ENCODE data around the gene CACNA1I. TPM values are rescaled to one million over a fixed set of nuclear protein-coding genes. Genes with fewer than 3 reads are reported as not detected.
A peak's percentile ranks its signal among the peaks of the same experiment; 100 is the strongest.

CACNA1I gene
- total and polyA plus RNA-seq, 2 experiments from 2014 or later = 0.17 to 0.21 TPM

GRCh38 chr22:39528681-39529486, 41.7 kb upstream of the CACNA1I start:
- DNase-seq (ENCODE audit: low spot score) = peak; percentile 96
- peaks cover 31% of the 10 kb centered on the region for H3K4me1 ChIP-seq (ENCODE audit: insufficient read depth)
- no peaks in the 10 kb centered on the region for H3K9me2 ChIP-seq (replicated peaks; ENCODE audit: insufficient read depth)
- H3K79me2 ChIP-seq = peaks cover 52% of the 10 kb centered on the region
- peak overlapping the region; percentile 73 for H3K27ac ChIP-seq
- WGBS (ENCODE audit: low lambda C conversion rate, missing lambda C conversion rate) = 42% methylated on average over 32 of the region's 32 CpGs
- no peaks in the 10 kb centered on the region for H3K27me3 ChIP-seq
- no peak overlapping the region for H2AFZ ChIP-seq
- no peaks in the 10 kb centered on the region for H3K36me3 ChIP-seq (replicated peaks; ENCODE audit: insufficient read depth, low read depth)
- no peak overlapping the region for H3K4me3 ChIP-seq
- peaks cover 50% of the 10 kb centered on the region for H4K20me1 ChIP-seq (ENCODE audit: insufficient read depth, poor library complexity, severe bottlenecking)
- H3K9me3 ChIP-seq (ENCODE audit: low read depth) = no peaks in the 10 kb centered on the region
- TF ChIP-seq EZH2 (IDR thresholded peaks at IDR 0.05; ENCODE audit: borderline replicate concordance) = no peak
- TF ChIP-seq CTCF (IDR thresholded peaks at IDR 0.05; ENCODE audit: poor library complexity) = peak; percentile 98
- H3K4me2 ChIP-seq = peak overlapping the region; percentile 69

- no peak for DNase-seq (ENCODE audit: low spot score)
- H3K79me2 ChIP-seq = peaks cover 46% of the 10 kb centered on the region
- peak overlapping the region; percentile 29 for H3K27ac ChIP-seq
- no peak overlapping the region for H2AFZ ChIP-seq
- TF ChIP-seq EZH2phosphoT487 (IDR thresholded peaks at IDR 0.05; ENCODE audit: low read depth, severe bottlenecking, unreplicated experiment) (no peak), EZH2 (IDR thresholded peaks at IDR 0.05; ENCODE audit: borderline replicate concordance) (no peak), CTCF (IDR thresholded peaks at IDR 0.05; ENCODE audit: poor library complexity) (no peak)
- H3K27me3 ChIP-seq = no peaks in the 10 kb centered on the region
- H3K4me1 ChIP-seq (ENCODE audit: insufficient read depth) = peaks cover 31% of the 10 kb centered on the region
- H3K4me3 ChIP-seq = no peak overlapping the region
- peak overlapping the region; percentile 57 for H3K4me2 ChIP-seq
- WGBS (ENCODE audit: low lambda C conversion rate, missing lambda C conversion rate) = 75% methylated on average over 17 of the region's 17 CpGs
- no peaks in the 10 kb centered on the region for H3K9me2 ChIP-seq (replicated peaks; ENCODE audit: insufficient read depth)
- no peaks in the 10 kb centered on the region for H3K36me3 ChIP-seq (replicated peaks; ENCODE audit: insufficient read depth, low read depth)
- no peaks in the 10 kb centered on the region for H3K9me3 ChIP-seq (ENCODE audit: low read depth)
- H4K20me1 ChIP-seq (ENCODE audit: insufficient read depth, poor library complexity, severe bottlenecking) = peaks cover 44% of the 10 kb centered on the region
These were observed 41.1 kb upstream of the CACNA1I start for GRCh38 chr22:39529487-39529851.

- DNase-seq (ENCODE audit: low spot score) = no peak
- Histone ChIP-seq H3K9me3 (ENCODE audit: low read depth) (no peaks in the 10 kb centered on the region), H3K4me1 (ENCODE audit: insufficient read depth) (peaks cover 34% of the 10 kb centered on the region), H3K27ac (no peak overlapping the region), H3K9me2 (replicated peaks; ENCODE audit: insufficient read depth) (no peaks in the 10 kb centered on the region), H4K20me1 (ENCODE audit: insufficient read depth, poor library complexity, severe bottlenecking) (peaks cover 38% of the 10 kb centered on the region), H3K27me3 (no peaks in the 10 kb centered on the region), H3K79me2 (peaks cover 41% of the 10 kb centered on the region), H3K4me2 (no peak overlapping the region), H3K4me3 (no peak overlapping the region), H2AFZ (no peak overlapping the region), H3K36me3 (replicated peaks; ENCODE audit: insufficient read depth, low read depth) (no peaks in the 10 kb centered on the region)
- TF ChIP-seq EZH2phosphoT487 (IDR thresholded peaks at IDR 0.05; ENCODE audit: low read depth, severe bottlenecking, unreplicated experiment) = no peak
- no peak for TF ChIP-seq EZH2 (IDR thresholded peaks at IDR 0.05; ENCODE audit: borderline replicate concordance)
- no peak for TF ChIP-seq CTCF (IDR thresholded peaks at IDR 0.05; ENCODE audit: poor library complexity)
- WGBS (ENCODE audit: low lambda C conversion rate, missing lambda C conversion rate) = 93% methylated on average over 6 of the region's 6 CpGs
These were observed 40.4 kb upstream of the CACNA1I start for GRCh38 chr22:39530116-39530515.
